Daoy (cell line): ENCODE measurements around the gene EN1. TPM values are rescaled to one million over a fixed set of nuclear protein-coding genes. Genes with fewer than 3 reads are reported as not detected.

Source experiments
- DNase-seq: peaks from one replicate; pipeline ENCODE4 v3.0.0-alpha.2; 2015; ENCODE audit warnings: low read depth
- total RNA-seq: library from RNA; depleted of rRNA; stranded (reverse); fragments of >200 nt; shearing (Covaris generic); gene quantifications from 2 replicates; pipeline ENCODE4 v1.2.3, GENCODE V29; 2014

EN1 gene
- total RNA-seq, 1 experiment from 2014 or later: 1.8 TPM

DNA sequence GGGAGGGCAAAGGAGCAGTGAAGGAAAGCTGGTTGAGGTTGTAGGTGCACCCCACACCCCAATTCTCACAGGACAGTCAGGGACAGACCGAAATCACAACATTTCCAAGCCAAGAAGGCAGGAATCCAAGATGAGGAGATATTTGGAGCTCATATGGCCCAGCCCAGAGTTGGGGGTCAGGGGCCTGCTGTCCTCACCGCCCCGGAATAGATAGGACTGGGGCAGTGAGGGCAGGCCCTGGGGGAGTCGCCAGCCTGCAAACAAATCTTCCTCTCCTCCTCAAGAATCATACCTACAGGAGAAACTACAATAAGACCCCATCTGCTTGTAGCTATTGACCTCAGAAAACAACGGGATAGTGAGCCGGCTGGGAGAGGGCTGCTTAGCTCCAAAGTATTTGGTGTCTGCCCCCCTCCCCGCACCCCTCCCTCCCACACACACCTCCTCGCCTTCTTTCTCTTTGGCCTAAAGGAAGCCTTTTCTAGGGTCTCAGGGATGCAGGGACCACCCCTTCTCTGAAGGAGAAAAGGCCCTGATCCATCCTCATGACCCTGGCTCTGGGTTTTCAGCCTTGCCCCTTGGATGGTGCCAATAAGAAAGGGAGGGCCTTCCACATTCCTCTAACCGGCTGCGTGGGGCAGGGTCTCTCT lies 3.8 kb downstream of the EN1 start:
- DNase-seq: no peak

- peak; percentile 46 for DNase-seq
Measured at GRCh38 chr2:118842661-118843482, 4.6 kb downstream of the EN1 start.

- peak; percentile 41 for DNase-seq
Measured at GRCh38 chr2:118841828-118842461, 5.5 kb downstream of the EN1 start.

DNA sequence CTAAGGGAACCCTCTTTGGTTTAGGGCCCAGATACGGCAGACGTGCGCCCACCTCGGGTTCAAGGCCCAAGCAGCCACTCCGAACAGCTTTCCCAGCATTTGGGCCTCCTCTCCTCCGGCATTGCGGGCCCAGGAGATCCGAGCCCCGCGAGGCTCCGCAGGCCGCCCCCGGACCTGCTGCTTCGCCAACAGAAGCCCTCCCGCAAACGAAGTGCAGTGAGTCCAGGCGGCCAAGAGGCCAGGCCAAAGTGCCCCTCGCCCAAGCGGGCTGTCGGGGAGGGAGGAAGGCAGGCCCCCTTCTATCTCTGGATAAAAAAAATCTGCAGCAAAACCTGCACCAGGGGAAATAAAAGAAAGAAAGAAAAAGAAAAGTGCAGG lies 6.0 kb downstream of the EN1 start:
- no peak for DNase-seq

GRCh38 chr2:118838741-118839455 lies 8.6 kb downstream of the EN1 start:
- DNase-seq: no peak

- DNase-seq: no peak
Measured at GRCh38 chr2:118837621-118838020, 9.8 kb downstream of the EN1 start.

GRCh38 chr2:118837067-118837466 lies 10.4 kb downstream of the EN1 start:
- DNase-seq: no peak

DNA sequence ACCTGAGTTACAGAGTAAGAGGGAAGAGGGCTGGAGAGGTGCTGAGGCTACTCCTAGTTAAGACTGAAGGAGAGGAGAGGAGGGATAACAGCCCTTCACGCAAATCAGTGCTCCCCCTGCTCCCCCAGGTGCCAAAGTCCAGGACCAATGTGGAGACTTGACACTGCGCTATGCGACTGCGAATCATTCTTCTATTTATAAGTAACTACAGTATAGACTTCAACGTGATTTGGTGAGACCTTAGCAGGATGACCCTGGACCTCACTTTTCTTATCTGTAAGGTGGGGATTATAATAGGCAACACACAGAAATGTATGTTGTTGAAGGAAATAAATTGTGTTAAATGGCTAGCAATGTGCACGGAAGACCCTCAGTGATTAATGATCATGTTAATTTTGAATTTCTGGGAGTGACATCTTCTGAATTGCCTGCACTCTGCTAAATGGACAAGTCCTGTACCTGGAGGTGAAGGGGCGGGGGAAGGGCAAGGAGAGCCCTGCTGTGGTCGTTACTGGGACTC lies 11.0 kb downstream of the EN1 start:
- DNase-seq: no peak

- DNase-seq: peak; percentile 37
Measured at GRCh38 chr2:118835746-118836410, 11.6 kb downstream of the EN1 start.

GRCh38 chr2:118834901-118835745 lies 12.3 kb downstream of the EN1 start:
- no peak for DNase-seq

DNA sequence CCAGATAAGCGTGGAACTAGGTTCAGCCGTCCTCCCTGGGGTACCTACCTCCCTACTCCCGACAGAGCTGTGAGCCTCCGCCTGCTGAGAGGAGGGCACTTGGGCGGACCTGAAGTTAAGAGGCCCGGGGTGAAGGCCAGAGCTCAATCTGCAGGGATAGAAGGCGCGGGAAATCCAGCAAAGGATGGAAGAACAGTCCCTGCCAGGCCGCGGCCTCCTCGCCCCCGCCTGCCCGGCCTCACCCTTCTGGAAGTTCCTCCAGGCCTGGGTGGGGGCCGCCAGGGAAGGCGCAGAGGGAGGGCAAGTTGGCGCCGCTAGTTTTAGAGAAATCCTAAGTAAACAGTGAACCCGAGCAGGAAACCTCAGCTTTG lies 13.0 kb downstream of the EN1 start:
- no peak for DNase-seq

DNA sequence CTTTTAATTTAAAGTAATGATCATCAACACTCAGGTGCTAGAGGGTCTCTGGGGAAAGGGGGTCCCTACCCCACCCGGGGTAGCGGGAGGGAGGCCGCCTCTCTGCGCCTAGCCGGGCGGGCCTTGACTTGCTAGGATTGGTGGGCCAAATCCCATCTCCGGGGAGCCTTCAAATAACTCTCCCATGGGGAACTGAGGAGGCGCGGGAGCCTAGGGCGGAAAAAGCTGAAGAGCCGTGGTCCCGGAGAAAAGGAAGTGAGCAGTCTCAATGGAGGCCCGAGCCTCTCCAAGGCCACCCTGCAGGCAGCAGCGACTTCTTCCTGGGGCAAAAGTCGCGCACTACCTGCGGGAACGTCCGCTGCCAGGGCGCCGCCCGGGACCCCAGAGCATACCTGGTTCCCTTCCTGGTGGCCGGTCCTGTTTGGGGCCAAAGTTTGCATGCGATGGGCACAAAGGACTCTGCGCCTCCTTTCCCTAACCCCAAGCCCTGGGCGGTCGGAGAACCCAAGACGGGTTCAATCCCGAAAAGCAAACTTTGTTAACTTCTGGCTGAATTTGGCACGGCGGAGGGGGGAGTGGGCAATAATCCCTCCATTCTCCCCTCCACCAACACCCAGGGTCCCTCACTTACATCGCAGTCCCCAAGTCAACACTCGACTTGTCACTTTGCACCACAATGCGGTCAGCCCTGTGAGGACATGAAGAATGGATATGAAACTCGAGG lies 13.6 kb downstream of the EN1 start:
- no peak for DNase-seq

- DNase-seq: no peak
Measured at GRCh38 chr2:118832791-118833715, 14.4 kb downstream of the EN1 start.

- no peak for DNase-seq
Measured at GRCh38 chr2:118832071-118832790, 15.2 kb downstream of the EN1 start.

GRCh38 chr2:118830881-118831280 lies 16.6 kb downstream of the EN1 start:
- DNase-seq: no peak

GRCh38 chr2:118830118-118830517 lies 17.3 kb downstream of the EN1 start:
- peak; percentile 56 for DNase-seq

- DNase-seq: no peak
Measured at GRCh38 chr2:118826093-118826492, 21.4 kb downstream of the EN1 start.

GRCh38 chr2:118823633-118824032 lies 23.8 kb downstream of the EN1 start:
- DNase-seq: no peak
